NCI-H460 (cell line): ENCODE measurements around the gene SH3RF3. TPM values are rescaled to one million over a fixed set of nuclear protein-coding genes. Genes with fewer than 3 reads are reported as not detected.

Experiments used
- DNase-seq: peaks from one replicate; pipeline ENCODE4 v3.0.0-alpha.2; 2016; ENCODE audit warnings: low read depth; ENCODE audit errors: extremely low read depth
- total RNA-seq: library from RNA; depleted of rRNA; stranded (reverse); fragments of >200 nt; shearing (Covaris generic); gene quantifications from 2 replicates; pipeline ENCODE4 v1.2.3, GENCODE V29; 2014

SH3RF3 gene
- total RNA-seq, 1 experiment from 2014 or later, result 0.32 TPM

GRCh38 chr2:109255654-109256053 is 126.6 kb downstream of the SH3RF3 start:
- no peak for DNase-seq

DNA sequence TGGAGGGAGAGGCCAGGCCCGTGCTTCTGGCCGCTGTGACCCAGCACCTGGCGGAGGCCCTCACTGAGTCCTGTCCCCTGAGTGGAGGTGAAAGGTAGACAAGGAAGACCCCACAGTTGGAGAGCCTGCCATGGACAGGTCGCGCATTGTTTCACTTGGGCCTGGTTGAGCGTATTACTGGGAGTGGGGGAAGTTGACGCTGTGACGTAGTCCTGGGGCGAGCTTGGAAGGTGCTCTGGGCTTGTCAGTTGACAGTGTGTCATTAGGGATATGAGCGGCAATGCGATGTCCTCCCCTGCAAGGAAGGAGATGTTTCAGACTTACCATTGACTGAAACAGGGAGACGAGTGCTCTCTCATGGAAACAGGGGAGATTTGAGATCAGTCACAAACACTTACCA is 127.1 kb downstream of the SH3RF3 start:
- no peak for DNase-seq

- no peak for DNase-seq
These were observed 127.9 kb downstream of the SH3RF3 start for GRCh38 chr2:109256921-109257320.

GRCh38 chr2:109257653-109258052 is 128.6 kb downstream of the SH3RF3 start:
- DNase-seq, result no peak

DNA sequence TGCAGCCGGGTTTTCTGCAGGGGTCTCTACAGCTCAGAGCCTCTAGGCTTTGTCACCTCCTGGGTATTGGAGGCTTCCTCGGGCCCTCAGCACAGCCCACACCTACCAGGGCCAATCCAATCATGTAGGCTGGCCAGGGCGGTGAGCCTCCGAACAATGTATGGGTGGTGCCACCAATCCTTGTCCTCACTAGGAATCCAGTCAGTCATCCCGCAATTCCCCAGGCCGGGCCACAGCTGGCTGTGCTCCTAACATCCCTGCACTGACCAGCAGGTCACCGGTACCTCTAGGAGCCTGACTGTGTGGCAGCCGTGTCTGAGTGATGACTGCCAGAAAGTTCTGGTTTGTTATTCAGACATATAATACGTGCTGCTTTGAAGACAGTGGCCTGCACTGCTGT is 129.4 kb downstream of the SH3RF3 start:
- DNase-seq, result no peak

DNA sequence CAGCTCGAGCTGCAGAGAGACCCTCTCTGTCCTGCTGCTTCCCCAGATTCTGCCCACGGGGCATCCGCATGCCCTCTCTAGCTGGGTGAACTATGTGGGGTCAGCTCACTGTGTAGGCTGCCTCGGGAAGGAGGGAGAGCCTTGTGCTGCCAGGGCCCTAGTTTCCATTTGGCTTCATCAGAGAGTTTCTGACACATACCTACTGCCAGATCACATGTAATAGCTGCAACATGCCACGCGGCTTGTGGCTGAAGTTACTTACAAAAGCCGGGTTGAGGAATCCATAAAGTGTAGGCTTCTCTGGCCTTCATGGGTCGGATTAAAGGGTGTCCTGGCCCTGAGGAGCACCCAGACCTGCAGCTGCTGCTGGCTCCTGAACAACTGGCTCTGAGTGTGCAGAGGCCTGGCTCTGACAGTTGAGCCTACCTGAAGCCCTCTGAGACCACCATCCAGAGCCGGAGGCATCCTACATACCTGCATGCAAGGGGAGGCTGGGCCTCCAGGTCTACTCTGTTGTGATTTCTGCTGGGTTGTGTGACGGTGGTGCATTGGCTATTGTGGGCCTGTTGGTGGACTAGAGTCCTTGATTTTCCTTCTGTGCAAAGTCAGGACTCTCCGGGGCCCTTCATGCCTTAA is 130.0 kb downstream of the SH3RF3 start:
- no peak for DNase-seq

DNA sequence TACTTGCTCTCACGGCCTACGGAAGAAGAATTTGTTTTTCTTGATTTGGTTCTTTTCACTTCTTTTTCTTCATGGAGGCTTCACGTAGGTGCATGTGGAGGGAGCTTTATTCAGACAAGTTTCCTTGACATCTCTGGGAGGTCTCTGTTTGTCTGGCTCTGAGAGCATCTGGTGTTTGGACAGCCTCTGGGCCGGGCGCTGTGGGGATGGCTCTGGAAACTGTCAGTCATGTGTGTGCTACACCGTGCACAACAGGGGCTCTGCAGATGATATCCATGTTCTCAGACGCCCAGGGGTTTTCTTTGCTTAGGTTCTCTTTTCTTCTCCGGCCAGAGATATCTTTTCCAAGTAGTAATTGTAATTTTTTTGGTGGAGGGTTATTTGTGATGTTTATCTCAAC is 130.7 kb downstream of the SH3RF3 start:
- no peak for DNase-seq

- no peak for DNase-seq
These were observed 131.3 kb downstream of the SH3RF3 start for GRCh38 chr2:109260116-109260855.

DNA sequence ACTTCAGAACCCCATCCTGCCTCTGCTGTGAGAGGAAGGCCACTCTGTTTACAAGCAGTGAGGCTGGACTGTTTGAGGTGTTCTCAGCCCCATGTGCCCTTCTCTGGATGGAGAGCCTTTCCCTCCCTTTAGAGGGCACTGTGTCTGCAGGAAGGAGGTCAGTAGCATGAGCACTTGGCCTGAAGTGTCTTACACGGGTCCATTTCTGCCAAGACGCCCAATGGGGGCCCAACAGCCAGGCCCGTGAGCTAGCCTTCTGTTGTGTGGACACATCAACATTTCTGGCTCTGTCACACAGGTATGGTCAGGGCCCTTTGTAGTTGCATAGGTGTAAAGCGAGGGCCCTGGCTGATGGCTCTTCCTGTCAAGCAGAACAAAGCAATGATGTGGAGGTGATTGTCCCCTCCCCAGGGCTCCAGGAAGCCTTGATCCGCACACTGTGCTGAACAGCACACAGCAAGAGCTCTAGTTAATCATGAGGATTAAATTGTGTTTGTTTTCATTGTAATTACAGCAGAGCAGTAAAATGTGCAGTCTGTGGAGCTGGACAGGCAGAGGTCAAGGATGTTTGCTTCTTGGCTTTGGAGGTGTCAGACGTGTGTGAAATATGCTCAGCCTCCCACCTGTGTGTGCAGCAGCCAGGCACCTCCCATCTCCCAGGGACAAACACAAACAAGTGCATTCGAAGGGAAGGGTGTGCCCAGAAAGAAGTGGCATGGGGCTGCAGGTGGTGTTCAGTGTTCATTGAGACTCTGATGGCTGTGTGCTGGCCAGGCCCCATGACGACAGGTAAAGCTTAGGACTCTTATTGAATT is 132.1 kb downstream of the SH3RF3 start:
- peak; percentile 17 for DNase-seq

DNA sequence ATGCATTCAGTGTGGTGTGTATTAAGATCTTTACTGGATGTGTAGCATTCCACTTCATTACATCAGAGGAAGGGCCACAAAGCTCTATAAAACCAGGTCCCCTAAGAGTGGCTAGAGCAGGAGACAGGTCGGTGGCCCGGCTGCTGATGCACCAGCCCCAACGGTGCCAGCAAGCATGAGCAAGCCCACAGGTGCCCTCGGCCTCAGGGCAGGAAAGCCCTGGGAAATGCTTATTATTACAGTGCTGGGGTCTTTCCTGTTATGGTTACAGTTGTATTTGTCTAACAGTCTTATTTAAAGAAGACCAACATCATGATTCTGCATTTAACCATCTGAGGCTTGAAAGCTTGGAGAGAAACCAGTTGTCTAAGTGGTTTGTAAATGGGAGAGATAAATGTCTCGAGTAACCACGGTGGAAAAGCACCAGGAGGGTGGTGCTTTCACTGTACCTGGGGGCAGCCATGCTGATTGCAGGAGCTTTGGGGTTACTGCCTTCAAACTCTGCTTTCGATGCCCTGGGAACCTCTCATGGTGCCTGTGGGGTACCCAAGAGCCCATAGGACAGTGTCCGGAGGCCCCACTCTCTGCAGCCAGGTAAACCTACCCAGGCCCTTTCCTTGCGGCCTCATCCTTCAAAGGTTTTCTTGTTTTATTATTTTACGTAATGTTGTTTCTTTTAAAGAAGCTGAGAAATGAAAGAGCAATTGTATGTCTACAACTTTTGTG is 133.1 kb downstream of the SH3RF3 start:
- no peak for DNase-seq

- DNase-seq, result no peak
These were observed 135.8 kb downstream of the SH3RF3 start for GRCh38 chr2:109264595-109265328.

GRCh38 chr2:109265369-109265768 is 136.4 kb downstream of the SH3RF3 start:
- no peak for DNase-seq

DNA sequence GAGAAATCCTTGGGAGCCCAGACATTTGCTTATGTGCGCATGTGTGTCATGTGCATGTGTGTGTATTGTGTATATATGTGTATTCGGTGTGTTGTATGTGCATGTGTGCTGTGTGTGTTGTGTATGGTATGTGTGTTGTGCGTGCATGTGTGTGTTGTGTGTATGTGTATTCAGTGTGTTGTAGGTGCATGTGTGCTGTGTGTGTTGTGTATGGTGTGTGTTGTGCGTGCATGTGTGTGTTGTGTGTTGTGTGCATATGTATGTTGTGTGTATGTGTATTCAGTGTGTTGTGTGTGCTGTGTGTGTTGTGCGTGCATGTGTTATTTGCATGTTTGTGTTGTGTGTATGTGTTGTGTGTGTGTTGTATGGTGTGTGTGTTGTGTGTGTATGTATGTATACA is 136.9 kb downstream of the SH3RF3 start:
- no peak for DNase-seq

DNA sequence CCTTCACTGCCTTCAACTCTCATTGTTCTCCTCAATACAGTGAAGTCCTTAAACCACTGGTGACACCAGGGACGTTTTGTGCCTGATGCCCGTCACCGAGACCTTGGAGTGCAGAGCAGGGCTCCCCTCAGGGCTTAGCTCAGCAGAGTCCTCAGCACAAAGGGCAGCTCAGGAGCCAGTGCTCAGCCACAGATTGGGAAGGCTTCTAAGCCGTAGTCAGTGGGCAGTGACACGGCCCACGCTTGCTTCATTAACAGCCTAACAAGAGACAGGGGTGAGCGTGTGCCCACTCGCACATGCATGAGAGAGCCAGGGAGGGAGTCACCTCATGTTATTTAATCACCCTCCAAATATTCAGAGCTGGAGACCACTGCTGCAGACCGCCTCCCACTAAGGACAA is 137.5 kb downstream of the SH3RF3 start:
- DNase-seq, result no peak

DNA sequence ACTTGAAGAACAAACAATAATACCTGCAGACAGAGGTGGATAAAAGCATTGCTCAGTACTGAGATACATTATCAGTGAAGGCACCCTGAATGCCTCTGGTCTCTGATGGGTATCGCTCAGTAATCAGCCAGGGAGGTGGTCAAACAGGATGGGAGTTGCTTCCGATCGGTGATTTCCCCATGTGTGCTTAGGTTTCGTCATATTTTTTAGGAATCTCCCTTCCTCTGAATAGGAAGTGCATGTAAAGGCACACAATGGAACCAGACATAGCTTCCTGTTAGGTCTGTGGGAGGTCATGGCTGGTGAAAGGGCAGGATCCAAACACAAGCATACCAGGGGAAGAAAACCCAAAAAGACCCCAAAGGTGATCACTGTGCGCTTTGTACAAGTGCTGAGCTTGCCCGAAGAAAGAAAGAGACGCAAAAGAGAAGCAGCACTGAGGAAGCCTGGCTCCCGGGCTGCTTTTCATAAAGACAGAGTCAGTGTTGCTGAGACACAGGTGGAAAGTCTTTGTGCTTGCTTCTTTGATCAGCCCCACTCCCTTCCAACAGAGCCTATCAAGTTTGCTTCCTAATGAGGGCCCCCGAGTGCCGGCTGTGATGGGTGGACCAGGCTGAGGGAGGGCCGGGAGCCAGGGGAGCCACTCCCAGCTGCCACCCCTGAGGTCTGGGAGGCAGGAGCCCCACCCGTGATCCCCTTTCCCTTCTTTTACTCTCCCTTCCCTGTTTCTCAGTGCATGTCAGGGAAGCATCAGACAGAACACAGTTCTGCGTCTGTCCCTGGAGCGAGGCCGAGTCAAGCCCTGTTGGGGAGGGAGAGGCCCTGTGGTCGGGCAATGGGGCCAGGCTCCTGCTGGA is 138.2 kb downstream of the SH3RF3 start:
- DNase-seq, result no peak

DNA sequence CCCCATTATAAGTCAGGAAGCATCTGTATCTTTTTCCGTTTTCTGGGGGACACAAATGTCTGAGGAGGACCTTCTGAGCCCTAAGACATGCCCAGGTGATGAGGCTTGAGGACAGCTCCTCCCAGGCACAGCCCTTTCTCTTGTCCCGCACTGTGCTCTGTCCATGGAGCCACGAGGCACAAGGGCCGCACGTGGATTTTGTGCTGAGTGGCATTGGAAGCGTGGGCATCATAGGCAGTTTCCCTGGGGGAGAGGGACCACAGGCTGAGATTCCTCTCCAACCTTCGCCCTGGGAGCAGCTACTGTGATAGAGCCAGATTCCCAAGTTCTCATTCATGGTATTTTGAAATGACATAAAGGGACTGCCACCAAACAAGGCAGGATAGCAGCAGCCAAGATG is 139.9 kb downstream of the SH3RF3 start:
- DNase-seq, result no peak

GRCh38 chr2:109269706-109270504 is 140.9 kb downstream of the SH3RF3 start:
- DNase-seq, result no peak

DNA sequence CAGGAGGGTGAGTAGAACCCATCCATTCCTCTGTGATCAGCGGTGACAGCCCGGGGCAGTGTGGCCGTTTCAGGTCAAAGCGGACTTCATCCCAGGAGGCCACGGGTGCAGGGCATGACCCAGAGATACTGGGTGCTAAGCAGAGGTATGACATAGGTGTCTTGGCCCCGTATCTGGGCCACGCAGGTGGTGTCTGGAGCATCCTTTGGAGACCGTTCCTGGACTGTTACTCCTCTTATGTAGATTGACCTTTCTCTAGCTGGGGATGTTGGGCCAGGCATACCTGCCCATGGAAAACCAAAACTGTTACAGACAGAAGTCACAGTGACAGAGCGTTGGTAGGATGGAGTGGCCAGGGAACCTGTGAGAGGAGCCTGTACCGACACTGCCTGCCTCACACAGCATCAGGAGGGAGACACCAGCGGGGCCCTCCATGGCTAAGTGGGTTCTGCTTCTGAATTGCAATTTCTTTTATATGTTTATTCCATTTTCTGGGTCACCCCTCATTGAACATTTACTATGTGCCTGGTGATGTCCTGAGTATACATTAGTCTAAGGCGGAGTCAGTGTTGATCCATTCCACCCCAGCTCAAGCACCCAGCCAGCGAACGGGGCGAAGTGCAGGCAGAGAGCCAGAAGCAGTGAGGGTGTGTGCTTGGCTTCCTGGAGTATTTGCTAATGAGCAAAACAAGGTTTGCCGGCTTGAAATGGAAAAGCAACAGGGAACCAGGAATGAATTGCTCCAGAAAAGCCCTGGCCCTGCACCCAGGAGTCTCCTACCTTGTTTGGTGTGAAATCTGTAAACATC is 141.7 kb downstream of the SH3RF3 start:
- no peak for DNase-seq
